T-helper 1 cell treated with Interleukin-12 subunit alpha and Interleukin-12 subunit beta and Interleukin-4 antibody, amounts not matched to agents 30 μg/mL and 1 μg/mL, for 36 hours (primary cell): ENCODE results near the gene GPNMB.
"Not testable (repeated sequence)": the region's sequence is repeated elsewhere in the genome, so short reads cannot be mapped to it uniquely, and the experiment has no call there.

Experiments used
- H3K27ac Mint-ChIP-seq: one replicate; pipeline ENCODE4 v1.8.0; 2021; ENCODE audit warnings: mild to moderate bottlenecking, mixed read lengths
- H3K27me3 Mint-ChIP-seq: one replicate; pipeline ENCODE4 v1.8.0; 2021; ENCODE audit warnings: low read depth, mixed read lengths
- H3K36me3 Mint-ChIP-seq: one replicate; pipeline ENCODE4 v1.8.0; 2021; ENCODE audit warnings: low read depth, mixed read lengths
- H3K4me1 Mint-ChIP-seq: one replicate; pipeline ENCODE4 v1.8.0; 2021; ENCODE audit warnings: low read depth, mixed read lengths
- H3K4me3 Mint-ChIP-seq: one replicate; pipeline ENCODE4 v1.8.0; 2021; ENCODE audit warnings: mild to moderate bottlenecking, moderate library complexity, mixed read lengths
- H3K9me3 Mint-ChIP-seq: one replicate; pipeline ENCODE4 v1.8.0; 2021; ENCODE audit warnings: mixed read lengths

GPNMB gene

DNA sequence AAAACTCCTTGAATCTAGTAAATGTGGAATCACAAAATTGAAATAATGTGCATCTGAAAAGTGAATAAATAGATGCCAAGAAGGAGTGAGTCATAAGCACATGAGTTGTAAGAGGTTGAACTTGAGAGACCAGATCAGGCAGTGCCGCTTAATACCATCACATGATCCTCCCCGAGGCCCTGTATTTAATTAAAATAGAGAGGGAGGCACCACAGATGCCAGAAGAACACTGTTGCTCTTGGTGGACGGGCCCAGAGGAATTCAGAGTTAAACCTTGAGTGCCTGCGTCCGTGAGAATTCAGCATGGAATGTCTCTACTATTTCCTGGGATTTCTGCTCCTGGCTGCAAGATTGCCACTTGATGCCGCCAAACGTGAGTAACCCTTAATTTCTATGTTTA lies at the start of gene GPNMB:
Gene GPNMB (plus strand): TSS at position 221 of the 400 bp plus-strand sequence. CDS start 83 bp downstream, at position 304.
- peaks cover 2% of the 10 kb centered on the region for H3K4me1 Mint-ChIP-seq
- no peak within 1 kb of the TSS for H3K4me3 Mint-ChIP-seq
- no peaks in the 10 kb centered on the region for H3K36me3 Mint-ChIP-seq
- peaks cover 68% of the 10 kb centered on the region for H3K27me3 Mint-ChIP-seq
- H3K27ac Mint-ChIP-seq = no peak within 1 kb of the TSS
- no peaks in the 10 kb centered on the region for H3K9me3 Mint-ChIP-seq

DNA sequence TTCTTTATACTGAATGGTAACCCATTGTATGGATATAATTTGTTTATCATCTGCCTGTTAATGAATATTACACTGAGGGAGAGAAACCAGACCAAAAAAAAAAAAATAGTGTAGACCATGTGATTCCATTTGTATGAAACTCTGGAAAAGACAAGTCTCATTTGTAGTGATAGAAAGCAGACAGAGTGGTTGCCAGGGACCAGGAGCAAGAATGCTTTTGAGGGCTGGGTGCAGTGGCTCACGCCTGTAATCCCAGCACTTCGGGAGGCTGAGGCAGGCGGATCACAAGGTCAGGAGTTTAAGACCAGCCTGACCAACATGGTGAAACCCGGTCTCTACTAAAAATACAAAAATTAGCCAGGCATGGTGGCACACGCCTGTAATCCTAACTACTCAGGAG lies 48.8 kb upstream of the GPNMB start:
- H3K27me3 Mint-ChIP-seq, H3K4me1 Mint-ChIP-seq, H3K27ac Mint-ChIP-seq, H3K4me3 Mint-ChIP-seq, H3K9me3 Mint-ChIP-seq: not testable (repeated sequence)
- peaks cover 30% of the 10 kb centered on the region for H3K36me3 Mint-ChIP-seq

DNA sequence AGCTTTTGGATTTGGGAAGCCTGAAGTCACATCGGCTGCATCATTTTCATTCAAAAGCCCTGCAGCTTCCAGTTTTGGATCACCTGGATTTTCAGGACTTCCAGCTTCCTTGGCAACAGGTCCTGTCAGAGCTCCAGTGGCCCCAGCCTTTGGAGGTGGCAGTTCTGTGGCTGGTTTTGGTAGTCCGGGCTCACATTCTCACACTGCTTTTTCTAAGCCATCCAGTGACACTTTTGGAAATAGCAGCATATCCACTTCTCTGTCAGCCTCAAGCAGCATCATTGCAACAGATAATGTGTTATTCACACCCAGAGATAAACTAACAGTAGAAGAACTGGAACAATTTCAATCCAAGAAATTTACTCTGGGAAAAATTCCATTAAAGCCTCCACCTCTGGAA lies 46.2 kb upstream of the GPNMB start:
- Mint-ChIP-seq H3K9me3 (no peaks in the 10 kb centered on the region), H3K4me1 (peaks cover 2% of the 10 kb centered on the region), H3K4me3 (no peak overlapping the region), H3K36me3 (peaks cover 38% of the 10 kb centered on the region), H3K27me3 (peaks cover 6% of the 10 kb centered on the region), H3K27ac (no peak overlapping the region)

DNA sequence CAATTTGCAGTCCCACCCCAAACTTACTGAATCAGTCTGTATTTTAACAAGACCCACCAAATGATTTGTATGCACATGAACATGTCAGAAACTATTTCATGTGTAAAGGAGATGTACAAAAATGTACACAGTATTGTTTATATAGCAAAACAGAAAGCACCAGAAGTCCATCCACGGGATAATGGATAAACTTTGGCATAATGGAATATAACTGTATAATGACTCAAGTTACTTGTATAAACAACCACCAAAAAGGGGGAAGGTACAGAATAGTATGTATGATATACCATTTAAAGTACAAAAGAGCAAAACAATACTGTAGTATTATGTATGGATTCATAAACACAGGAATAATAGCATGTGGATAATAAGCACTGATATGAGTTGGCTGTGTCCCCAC lies 42.3 kb upstream of the GPNMB start:
- Mint-ChIP-seq H3K9me3 (no peaks in the 10 kb centered on the region), H3K27me3 (peaks cover 32% of the 10 kb centered on the region), H3K27ac (no peak overlapping the region), H3K36me3 (peaks cover 36% of the 10 kb centered on the region), H3K4me3 (no peak overlapping the region), H3K4me1 (peaks cover 6% of the 10 kb centered on the region)

DNA sequence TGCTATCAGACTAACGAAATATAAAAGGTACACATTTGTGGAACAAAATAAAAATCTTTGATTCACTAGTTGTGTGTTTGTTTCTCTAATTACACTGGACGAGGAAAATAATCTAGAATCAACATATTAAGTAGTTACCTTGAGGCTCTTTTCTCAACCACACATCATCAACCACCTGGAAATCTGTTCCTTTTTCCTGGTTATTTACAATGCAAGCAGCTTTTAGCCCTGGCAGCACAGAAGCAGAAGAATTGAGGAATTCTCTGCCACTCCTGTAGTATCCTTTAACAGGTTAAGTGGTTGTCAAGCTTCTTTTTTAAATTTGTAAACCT lies 41.0 kb upstream of the GPNMB start:
- Mint-ChIP-seq H3K27me3 (peaks cover 32% of the 10 kb centered on the region), H3K36me3 (peaks cover 28% of the 10 kb centered on the region), H3K4me1 (peaks cover 6% of the 10 kb centered on the region), H3K9me3 (no peaks in the 10 kb centered on the region), H3K27ac (no peak overlapping the region), H3K4me3 (no peak overlapping the region)

DNA sequence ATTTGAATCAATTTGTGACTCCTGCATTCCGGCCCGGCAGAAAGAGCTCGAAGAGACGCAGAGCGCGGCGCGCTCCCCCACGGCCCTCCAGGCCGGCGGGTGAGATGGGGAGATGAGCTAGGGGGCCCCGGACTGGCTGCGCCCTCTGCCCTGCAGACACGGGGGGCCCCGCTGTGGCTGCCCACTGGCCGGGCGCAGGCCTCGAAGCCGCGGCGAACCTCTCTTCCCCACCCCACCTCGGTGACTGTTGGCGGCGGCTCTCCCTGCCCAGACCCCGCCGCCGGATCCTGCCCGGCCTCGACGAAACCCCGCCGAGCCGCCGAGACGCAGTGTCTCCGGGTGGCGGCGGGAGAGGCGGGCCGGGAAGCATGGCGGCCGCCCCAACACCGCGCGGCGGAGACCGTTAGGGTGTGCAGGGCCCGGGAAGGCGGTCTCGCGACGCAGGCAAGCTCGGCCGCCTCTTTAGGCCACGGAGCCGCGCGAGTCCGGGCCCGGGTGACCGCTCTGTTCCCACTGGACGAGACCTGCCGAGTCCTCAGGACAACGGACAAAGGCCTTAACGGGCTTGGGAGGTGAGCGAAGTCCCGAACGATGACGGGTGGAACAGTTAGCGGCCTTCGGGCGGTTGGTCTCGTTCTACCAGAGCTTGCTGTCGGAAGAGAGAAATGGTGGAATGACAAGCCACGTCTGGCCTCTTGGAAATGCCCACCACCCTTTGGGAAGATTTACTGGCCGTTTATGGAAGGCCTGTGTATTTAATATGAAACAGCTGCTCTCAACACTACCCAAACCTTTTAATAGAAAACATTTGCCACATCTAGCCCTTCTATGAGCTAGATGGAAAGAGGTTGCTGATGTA lies 40.4 kb upstream of the GPNMB start:
- H3K4me1 Mint-ChIP-seq = peaks cover 6% of the 10 kb centered on the region
- H3K36me3 Mint-ChIP-seq = peaks cover 27% of the 10 kb centered on the region
- H3K9me3 Mint-ChIP-seq = no peaks in the 10 kb centered on the region

DNA sequence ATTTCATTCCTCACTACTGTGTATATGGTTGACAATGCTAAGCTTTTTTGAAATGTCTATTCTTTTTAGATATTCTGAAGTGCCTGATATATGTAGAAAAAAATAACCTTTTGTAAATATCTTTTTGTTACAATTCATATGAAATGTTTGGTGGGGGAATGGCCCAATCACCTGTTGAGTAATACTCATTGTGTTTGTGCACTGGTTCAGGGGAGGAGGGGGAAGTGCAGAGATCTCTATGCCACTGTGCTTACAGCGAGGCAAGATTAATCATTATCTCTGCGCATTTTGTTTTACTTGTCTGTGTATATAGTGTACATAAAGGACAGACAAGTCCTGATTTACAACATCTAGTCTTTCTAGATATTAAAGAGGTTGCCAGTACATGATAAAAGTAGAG lies 39.6 kb upstream of the GPNMB start:
- no peak overlapping the region for H3K4me3 Mint-ChIP-seq

More for the DNA sequence above, 40.4 kb upstream of the GPNMB start:
- Mint-ChIP-seq H3K27me3 (peaks cover 35% of the 10 kb centered on the region), H3K4me3 (no peak overlapping the region), H3K27ac (no peak overlapping the region)

DNA sequence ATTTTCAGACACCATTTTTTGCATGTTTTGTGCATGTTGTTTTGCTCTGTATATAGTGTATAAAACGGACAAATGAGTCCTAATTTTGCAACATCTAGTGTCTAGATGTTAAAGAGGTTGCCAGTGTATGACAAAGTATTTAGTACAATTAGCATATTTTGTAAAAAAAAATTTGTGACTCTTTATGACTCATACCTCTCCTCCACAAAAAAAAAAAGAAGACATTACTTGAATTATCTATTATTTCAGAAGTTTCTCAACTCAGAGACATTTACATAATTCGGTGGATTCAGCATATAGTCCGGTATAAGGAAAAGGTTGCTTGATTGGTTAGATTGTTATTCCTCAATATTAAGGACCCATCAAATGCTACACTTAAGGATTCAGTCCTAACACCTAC lies 38.7 kb upstream of the GPNMB start:
- peaks cover 35% of the 10 kb centered on the region for H3K27me3 Mint-ChIP-seq
- H3K27ac Mint-ChIP-seq = no peak overlapping the region
- peaks cover 6% of the 10 kb centered on the region for H3K4me1 Mint-ChIP-seq
- H3K9me3 Mint-ChIP-seq = no peaks in the 10 kb centered on the region
- peaks cover 20% of the 10 kb centered on the region for H3K36me3 Mint-ChIP-seq
- no peak overlapping the region for H3K4me3 Mint-ChIP-seq

More for the DNA sequence above, 39.6 kb upstream of the GPNMB start:
- Mint-ChIP-seq H3K27ac (no peak overlapping the region), H3K36me3 (peaks cover 22% of the 10 kb centered on the region), H3K4me1 (peaks cover 6% of the 10 kb centered on the region), H3K9me3 (no peaks in the 10 kb centered on the region), H3K27me3 (peaks cover 35% of the 10 kb centered on the region)

DNA sequence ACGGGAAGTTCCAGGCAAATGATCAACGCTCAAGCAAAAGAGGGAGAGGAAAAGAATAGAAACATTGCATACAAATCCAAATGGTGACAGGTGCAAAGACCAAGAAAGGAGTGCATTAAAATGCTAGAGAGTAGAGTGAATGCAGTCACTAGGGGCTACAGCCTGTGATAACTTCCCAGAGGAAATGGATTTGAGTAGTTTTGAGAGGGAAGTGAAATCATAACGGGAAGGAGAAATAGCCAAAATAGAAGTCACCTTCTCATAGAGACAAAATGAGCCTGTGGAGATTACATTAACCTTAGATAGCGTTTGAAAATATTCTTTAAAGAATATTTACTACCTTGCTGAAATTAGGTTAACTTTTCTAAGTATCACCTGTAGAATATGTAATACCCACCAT lies 38.3 kb upstream of the GPNMB start:
- no peaks in the 10 kb centered on the region for H3K9me3 Mint-ChIP-seq
- H3K36me3 Mint-ChIP-seq = peaks cover 16% of the 10 kb centered on the region
- no peak overlapping the region for H3K27ac Mint-ChIP-seq
- peaks cover 6% of the 10 kb centered on the region for H3K4me1 Mint-ChIP-seq
- no peak overlapping the region for H3K4me3 Mint-ChIP-seq
- peaks cover 35% of the 10 kb centered on the region for H3K27me3 Mint-ChIP-seq

DNA sequence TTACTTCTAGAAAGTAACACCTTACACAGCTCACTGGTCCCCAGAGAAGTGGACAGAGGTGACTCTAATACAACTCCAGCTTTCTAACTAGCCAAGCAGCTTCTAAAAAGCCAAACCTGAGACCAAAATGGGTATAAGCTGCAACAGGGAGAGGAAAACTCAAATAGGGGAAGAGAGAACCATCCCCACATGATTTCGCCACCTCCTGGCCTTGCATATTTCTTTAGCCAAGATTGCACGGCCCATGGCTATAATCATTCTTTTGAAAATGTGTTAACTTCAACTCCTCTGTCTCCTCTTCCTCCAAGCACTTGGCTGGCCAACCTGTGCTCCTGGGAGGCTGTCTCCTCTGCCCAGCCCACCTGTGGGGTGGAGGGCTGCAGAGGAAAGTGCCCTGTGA lies 36.1 kb upstream of the GPNMB start:
- H3K27me3 Mint-ChIP-seq = peaks cover 27% of the 10 kb centered on the region
- no peaks in the 10 kb centered on the region for H3K9me3 Mint-ChIP-seq
- H3K4me3 Mint-ChIP-seq = no peak overlapping the region
- no peak overlapping the region for H3K27ac Mint-ChIP-seq
- H3K4me1 Mint-ChIP-seq = peaks cover 3% of the 10 kb centered on the region
- H3K36me3 Mint-ChIP-seq = peaks cover 6% of the 10 kb centered on the region

DNA sequence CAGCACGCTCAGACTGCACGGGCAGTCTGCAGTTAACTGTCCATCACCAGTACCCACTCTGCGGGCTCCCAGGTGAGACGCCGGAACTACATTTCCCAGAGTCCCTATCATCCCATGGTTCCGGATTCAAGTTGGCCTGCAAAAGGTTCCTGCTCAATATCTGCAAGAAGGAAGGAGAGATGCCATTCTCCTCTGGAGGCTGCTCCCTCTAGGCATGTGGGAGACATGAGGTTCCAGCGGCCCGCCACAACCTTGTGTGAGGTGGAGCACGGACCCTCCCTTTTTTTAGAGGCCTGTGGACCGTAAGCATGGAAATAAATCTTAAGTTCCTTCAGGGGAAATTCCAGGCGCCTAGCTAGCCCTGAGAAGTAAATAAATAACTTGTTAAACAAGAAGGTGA lies 35.0 kb upstream of the GPNMB start:
- Mint-ChIP-seq H3K9me3 (no peaks in the 10 kb centered on the region), H3K4me3 (no peak overlapping the region), H3K27ac (no peak overlapping the region), H3K4me1 (no peaks in the 10 kb centered on the region), H3K27me3 (peaks cover 21% of the 10 kb centered on the region), H3K36me3 (peaks cover 3% of the 10 kb centered on the region)

DNA sequence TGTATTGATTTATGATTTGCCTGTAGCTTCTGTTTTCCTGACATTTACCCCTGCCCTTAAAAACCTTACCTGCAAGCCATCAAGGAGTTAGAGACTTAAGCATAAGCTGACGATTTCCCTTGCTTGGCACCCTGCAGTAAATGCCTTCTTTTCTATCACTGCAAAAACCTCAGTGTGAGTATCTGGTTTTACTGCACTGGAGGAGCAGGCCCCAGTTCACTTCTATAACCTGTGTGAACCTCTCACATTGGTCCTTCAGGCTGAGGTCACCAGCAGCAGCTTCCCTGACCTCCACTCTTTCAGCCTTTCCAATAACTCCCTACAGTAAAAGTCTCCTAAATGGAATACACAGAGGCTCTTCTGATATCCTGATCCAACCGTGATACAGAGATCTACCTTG lies 34.2 kb upstream of the GPNMB start:
- no peaks in the 10 kb centered on the region for H3K4me1 Mint-ChIP-seq
- H3K9me3 Mint-ChIP-seq = no peaks in the 10 kb centered on the region
- peaks cover 13% of the 10 kb centered on the region for H3K27me3 Mint-ChIP-seq
- H3K4me3 Mint-ChIP-seq = no peak overlapping the region
- H3K36me3 Mint-ChIP-seq = no peaks in the 10 kb centered on the region
- no peak overlapping the region for H3K27ac Mint-ChIP-seq

DNA sequence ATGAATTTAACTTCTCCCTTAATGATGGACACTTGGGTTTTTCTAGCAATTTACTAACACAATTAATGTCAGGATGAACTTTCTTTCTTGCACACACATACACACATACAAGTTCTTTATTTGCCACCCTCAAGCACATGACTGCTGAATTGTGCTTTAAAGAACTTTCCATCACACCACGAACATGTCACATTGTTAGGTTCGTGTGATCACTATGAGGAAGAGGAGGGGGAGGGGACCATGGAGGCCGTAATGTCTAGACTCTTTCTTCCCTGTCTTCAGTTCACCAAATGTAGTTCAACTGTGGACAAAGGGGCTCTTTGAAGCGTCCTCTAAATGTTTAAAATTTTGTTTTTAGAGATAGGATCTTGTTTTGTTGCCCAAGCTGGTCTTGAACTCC lies 33.7 kb upstream of the GPNMB start:
- Mint-ChIP-seq H3K4me1 (no peaks in the 10 kb centered on the region), H3K27ac (no peak overlapping the region), H3K27me3 (peaks cover 8% of the 10 kb centered on the region)

DNA sequence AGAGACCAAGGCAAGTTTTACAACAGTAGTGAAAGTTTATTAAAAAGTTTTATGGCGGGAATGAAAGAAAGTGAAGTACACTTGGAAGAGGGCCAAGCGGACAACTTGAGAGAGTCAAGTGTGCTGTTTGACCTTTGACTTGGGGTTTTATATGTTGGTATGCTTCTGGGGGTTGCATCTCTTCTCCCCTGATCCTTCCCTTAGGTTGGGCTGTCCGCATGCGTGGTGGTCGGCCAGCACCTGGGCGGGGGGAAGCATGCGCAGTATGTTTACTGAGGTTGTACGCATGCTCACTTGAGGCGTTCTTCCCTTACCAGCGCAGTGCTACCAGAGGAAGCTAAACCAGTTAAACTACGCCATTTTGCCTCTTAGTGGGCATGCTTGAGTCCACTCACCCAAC lies 32.8 kb upstream of the GPNMB start:
- Mint-ChIP-seq H3K36me3 (no peaks in the 10 kb centered on the region), H3K9me3 (no peaks in the 10 kb centered on the region), H3K27me3 (peaks cover 8% of the 10 kb centered on the region), H3K4me1 (no peaks in the 10 kb centered on the region), H3K27ac (no peak overlapping the region), H3K4me3 (no peak overlapping the region)

More for the DNA sequence above, 33.7 kb upstream of the GPNMB start:
- no peak overlapping the region for H3K4me3 Mint-ChIP-seq
- H3K9me3 Mint-ChIP-seq = no peaks in the 10 kb centered on the region
- H3K36me3 Mint-ChIP-seq = no peaks in the 10 kb centered on the region

DNA sequence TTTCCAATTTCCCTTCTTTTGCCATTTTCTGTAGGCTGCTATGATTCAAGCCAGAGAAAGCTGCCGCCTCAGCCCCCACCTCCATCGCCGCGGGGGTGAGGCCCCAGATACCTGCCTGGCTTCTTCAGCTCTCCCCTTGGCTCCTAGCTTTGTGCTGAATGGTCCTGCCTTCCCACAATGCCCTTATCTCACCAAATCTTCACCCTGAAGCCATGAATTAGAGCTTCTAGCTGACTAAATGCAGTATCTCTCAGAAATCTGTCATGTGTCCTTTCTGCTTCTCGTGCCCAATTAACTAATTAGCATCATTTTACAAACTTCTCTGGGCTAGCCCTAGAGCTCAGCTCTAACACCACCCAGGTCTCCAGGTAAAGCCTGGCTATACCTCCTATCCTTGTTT lies 32.2 kb upstream of the GPNMB start:
- Mint-ChIP-seq H3K4me1 (no peaks in the 10 kb centered on the region), H3K9me3 (no peaks in the 10 kb centered on the region), H3K4me3 (no peak overlapping the region), H3K27ac (no peak overlapping the region), H3K27me3 (peaks cover 13% of the 10 kb centered on the region), H3K36me3 (no peaks in the 10 kb centered on the region)
